Ecto neural progenitor cell (in vitro differentiated cells): Measurements from ENCODE around the gene FGFR2.
A peak's percentile ranks its signal among the peaks of the same experiment; 100 is the strongest.
"Not testable (repeated sequence)": the region's sequence is repeated elsewhere in the genome, so short reads cannot be mapped to it uniquely, and the experiment has no call there.

ENCODE experiments used
- DNase-seq: peaks from one replicate; pipeline ENCODE4 v3.0.0-alpha.2; 2018; ENCODE audit warnings: low spot score

Gene FGFR2

GRCh38 chr10:121590772-121591171 lies 7.5 kb downstream of the FGFR2 start:
- no peak for DNase-seq

- no peak for DNase-seq
Measured at GRCh38 chr10:121589553-121589952, 8.7 kb downstream of the FGFR2 start.

- no peak for DNase-seq
Measured at GRCh38 chr10:121583857-121584256, 14.4 kb downstream of the FGFR2 start.

- no peak for DNase-seq
Measured at GRCh38 chr10:121583258-121583657, 15.0 kb downstream of the FGFR2 start.

- peak; percentile 61 for DNase-seq
Measured at GRCh38 chr10:121580276-121581116, 17.7 kb downstream of the FGFR2 start.

GRCh38 chr10:121579656-121580055 lies 18.6 kb downstream of the FGFR2 start:
- no peak for DNase-seq

- DNase-seq, result no peak
Measured at GRCh38 chr10:121578965-121579364, 19.3 kb downstream of the FGFR2 start.

- DNase-seq, result no peak
Measured at GRCh38 chr10:121578298-121578697, 19.9 kb downstream of the FGFR2 start.

- DNase-seq, result no peak
Measured at GRCh38 chr10:121577568-121577967, 20.7 kb downstream of the FGFR2 start.

- DNase-seq, result no peak
Measured at GRCh38 chr10:121576139-121576538, 22.1 kb downstream of the FGFR2 start.

GRCh38 chr10:121574519-121575166 lies 23.6 kb downstream of the FGFR2 start:
- no peak for DNase-seq

- no peak for DNase-seq
Measured at GRCh38 chr10:121573538-121573941, 24.7 kb downstream of the FGFR2 start.

GRCh38 chr10:121572859-121573537 lies 25.2 kb downstream of the FGFR2 start:
- DNase-seq, result no peak

- no peak for DNase-seq
Measured at GRCh38 chr10:121570315-121570714, 27.9 kb downstream of the FGFR2 start.

GRCh38 chr10:121568275-121568674 lies 30.0 kb downstream of the FGFR2 start:
- no peak for DNase-seq

GRCh38 chr10:121567569-121567968 lies 30.7 kb downstream of the FGFR2 start:
- no peak for DNase-seq

- no peak for DNase-seq
Measured at GRCh38 chr10:121566755-121567154, 31.5 kb downstream of the FGFR2 start.

GRCh38 chr10:121559326-121560026 lies 38.8 kb downstream of the FGFR2 start:
- DNase-seq, result no peak

GRCh38 chr10:121558238-121558637 lies 40.0 kb downstream of the FGFR2 start:
- DNase-seq, result no peak

- DNase-seq, result no peak
Measured at GRCh38 chr10:121556918-121557573, 41.2 kb downstream of the FGFR2 start.

GRCh38 chr10:121556455-121556854 lies 41.8 kb downstream of the FGFR2 start:
- no peak for DNase-seq

- DNase-seq, result not testable (repeated sequence)
Measured at GRCh38 chr10:121554916-121555315, 43.3 kb downstream of the FGFR2 start.
